ACC112 (cell line): Measurements from ENCODE around the gene ARSB.

Source experiments
- H2AFZ ChIP-seq: fragments of 200-600 bp; sonication (generic); one replicate; pipeline ENCODE4 v1.6.0; 2017; ENCODE audit warnings: antibody characterized with exemption, low read length; ENCODE audit not compliant: unreplicated experiment
- H3K27ac ChIP-seq: fragments of 200-600 bp; sonication (generic); 2 replicates; pipeline ENCODE4 v1.5.1; 2014; ENCODE audit warnings: low read depth, mild to moderate bottlenecking, antibody characterized with exemption, low read length, moderate library complexity
- H3K27me3 ChIP-seq: fragments of 200-600 bp; sonication (generic); 2 replicates; pipeline ENCODE4 v1.6.1; 2014; ENCODE audit warnings: mild to moderate bottlenecking, antibody characterized with exemption, low read length, moderate library complexity, mixed read lengths; ENCODE audit not compliant: insufficient read depth
- H3K36me3 ChIP-seq: fragments of 200-600 bp; sonication (generic); 2 replicates; pipeline ENCODE4 v1.6.1; 2016; ENCODE audit warnings: mild to moderate bottlenecking, antibody characterized with exemption, low read length, moderate library complexity, mixed read lengths; ENCODE audit not compliant: insufficient read depth
- H3K4me1 ChIP-seq: fragments of 200-600 bp; sonication (generic); one replicate; pipeline ENCODE4 v1.6.1; 2016; ENCODE audit warnings: low read length, mixed read lengths; ENCODE audit not compliant: insufficient read depth, unreplicated experiment, control insufficient read depth
- H3K4me3 ChIP-seq: fragments of 200-600 bp; sonication (generic); 2 replicates; pipeline ENCODE4 v1.5.1; 2014; ENCODE audit warnings: mild to moderate bottlenecking, low read depth, low read length
- H3K79me2 ChIP-seq: fragments of 200-600 bp; sonication (generic); one replicate; pipeline ENCODE4 v1.6.0; 2016; ENCODE audit warnings: low read length; ENCODE audit not compliant: control insufficient read depth, unreplicated experiment, insufficient read depth

ARSB gene

DNA sequence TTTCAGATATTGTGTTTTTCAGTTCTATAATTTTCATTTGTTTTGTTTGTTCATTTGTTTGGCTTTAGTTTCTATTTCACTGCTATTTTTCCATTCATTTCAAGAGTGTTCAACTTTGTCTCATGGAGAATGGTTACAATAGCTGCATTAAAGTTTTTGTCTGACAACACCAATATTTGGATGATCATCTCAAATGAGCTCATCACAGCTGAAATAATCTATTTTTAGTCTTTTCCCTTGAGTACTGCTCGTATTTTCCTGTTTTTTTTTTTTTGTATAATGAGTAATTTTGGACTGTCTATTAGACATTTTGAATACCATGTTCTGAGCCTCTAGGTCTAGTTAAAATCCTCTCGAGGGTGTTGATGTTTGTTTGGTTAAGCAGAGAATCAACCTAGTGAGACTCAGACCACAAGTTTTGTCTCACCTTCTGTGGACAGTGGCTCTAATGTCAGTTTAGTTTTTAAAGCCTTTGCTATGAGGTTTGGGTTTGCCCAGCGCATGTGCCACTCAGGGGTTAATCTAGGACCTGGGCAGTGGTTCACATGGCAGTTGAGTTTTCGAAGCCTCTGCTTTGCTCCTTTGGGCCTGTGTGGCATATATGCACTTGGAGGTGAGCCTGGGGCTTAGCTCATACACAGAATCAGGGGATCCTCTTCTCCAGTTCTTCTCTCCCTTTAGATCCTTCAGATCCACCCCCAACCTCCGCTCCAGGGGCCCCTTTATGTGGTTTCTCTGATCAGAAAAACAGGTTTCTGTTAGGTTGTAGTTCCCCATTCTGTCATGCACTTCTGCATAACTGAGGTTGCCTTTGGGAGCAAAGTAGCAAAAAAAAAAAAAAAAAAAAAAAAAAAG, 79.8 kb downstream of the ARSB start:
- H3K27ac ChIP-seq: no peak overlapping the region
- no peaks in the 10 kb centered on the region for H3K36me3 ChIP-seq
- no peak overlapping the region for H3K4me3 ChIP-seq
- no peak overlapping the region for H2AFZ ChIP-seq
- no peaks in the 10 kb centered on the region for H3K79me2 ChIP-seq
- H3K4me1 ChIP-seq: peaks cover 26% of the 10 kb centered on the region
- H3K27me3 ChIP-seq: no peaks in the 10 kb centered on the region

DNA sequence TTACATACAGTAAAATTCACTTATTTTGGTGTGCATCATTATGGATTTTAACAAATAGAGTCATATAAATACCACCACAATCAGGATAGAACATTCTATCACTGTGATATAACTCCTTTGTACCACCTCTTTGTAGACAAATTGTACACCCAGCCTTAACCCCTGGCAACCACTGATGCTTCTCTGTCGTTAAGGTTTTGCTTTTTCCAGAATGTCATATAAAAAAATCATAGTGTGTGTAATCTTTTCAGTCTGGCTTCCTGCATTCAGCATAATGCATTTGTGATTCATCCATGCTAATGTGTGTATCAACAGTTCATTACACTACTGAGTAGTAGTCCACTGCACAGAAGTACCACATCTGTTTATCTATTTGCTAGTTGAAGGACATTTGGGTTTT, 81.2 kb downstream of the ARSB start:
- Histone ChIP-seq H3K4me1 (peaks cover 24% of the 10 kb centered on the region), H2AFZ (no peak overlapping the region), H3K79me2 (no peaks in the 10 kb centered on the region), H3K36me3 (no peaks in the 10 kb centered on the region), H3K27ac (no peak overlapping the region), H3K27me3 (no peaks in the 10 kb centered on the region), H3K4me3 (no peak overlapping the region)

DNA sequence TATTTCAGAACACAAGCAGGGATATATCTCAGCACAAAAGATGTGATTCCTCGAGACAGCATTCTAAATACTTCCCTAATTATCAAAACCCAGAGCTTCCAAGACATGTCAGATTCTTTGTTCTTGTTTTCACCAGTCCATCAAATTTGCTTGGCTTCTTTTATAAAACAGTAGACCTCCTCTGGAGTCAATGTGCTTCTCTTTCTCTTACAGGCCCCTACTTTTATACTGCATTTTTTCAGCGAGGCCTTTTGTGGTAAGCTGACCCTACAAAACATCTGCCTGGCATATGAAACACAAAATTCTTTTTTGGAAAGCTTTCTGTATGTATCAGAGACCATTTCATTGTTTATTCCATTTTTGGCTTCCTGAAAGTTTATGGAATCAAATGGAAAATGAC, 81.8 kb downstream of the ARSB start:
- Histone ChIP-seq H2AFZ (no peak overlapping the region), H3K36me3 (no peaks in the 10 kb centered on the region), H3K79me2 (no peaks in the 10 kb centered on the region), H3K4me3 (no peak overlapping the region), H3K27me3 (no peaks in the 10 kb centered on the region), H3K4me1 (peaks cover 19% of the 10 kb centered on the region), H3K27ac (no peak overlapping the region)

DNA sequence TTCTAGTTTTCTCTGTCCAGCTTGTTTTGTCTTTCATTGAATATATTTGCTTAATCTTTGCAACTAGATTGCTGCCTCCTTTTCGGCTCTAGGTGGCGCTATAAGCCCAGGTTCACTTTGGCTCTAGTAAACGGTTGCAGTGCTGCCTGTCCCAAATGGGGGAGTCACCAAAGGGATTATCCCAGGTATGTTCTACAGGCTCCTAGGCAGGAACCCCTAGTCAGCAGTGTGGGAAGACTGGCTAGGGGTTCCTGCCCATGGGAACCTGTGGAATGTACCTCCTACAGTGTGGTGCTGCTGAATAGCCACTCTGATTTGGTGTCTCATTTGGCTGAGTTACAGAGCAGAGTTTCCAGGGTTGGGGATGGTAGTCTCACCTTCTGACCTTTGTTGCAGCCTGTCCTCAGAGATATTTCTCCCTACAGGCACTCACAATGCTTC, 85.2 kb downstream of the ARSB start:
- H3K27me3 ChIP-seq: no peaks in the 10 kb centered on the region
- no peak overlapping the region for H2AFZ ChIP-seq
- peaks cover 10% of the 10 kb centered on the region for H3K4me1 ChIP-seq
- no peak overlapping the region for H3K4me3 ChIP-seq
- H3K79me2 ChIP-seq: no peaks in the 10 kb centered on the region
- H3K36me3 ChIP-seq: no peaks in the 10 kb centered on the region
- no peak overlapping the region for H3K27ac ChIP-seq

DNA sequence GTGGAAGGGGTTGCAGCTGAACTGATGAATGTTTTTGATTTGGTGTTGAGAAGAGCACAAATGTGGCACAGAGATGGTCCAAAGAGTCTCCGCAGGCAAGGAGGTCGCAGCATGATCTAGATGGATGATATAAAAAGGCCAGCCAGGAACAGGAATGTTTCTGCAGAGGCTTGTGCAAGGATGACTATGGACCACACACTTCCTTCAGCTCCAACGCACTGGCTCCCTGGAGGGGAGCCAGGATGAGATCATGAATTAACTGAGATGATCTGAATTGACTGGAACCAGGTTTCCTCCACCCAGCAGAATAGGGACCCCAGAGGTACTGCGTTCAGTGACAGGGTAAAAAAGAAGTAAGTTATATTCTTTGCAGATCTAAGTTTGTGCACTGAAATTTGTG, 89.0 kb downstream of the ARSB start:
- Histone ChIP-seq H2AFZ (no peak overlapping the region), H3K27ac (no peak overlapping the region), H3K4me1 (peaks cover 10% of the 10 kb centered on the region), H3K79me2 (no peaks in the 10 kb centered on the region), H3K4me3 (no peak overlapping the region), H3K27me3 (no peaks in the 10 kb centered on the region), H3K36me3 (no peaks in the 10 kb centered on the region)

DNA sequence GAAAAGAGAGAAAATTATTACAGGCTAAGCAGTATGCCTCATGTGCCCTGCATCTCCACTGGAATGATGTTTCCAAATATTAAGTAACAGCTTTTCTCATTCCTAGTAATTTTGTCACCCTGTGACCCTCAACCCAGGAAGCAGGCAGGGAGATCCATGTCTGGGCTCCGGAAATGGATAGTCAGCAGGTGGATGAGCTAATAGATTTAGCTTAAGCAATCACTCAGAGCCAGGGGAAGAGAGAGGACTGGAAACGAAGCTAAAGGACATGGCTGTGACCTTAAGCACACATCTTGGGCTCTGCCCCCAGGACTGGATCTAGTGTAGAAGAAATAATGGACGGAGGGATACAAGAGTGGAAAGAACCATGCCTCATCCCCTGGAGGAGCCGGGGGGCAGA, 89.5 kb downstream of the ARSB start:
- H3K27me3 ChIP-seq: no peaks in the 10 kb centered on the region
- no peak overlapping the region for H2AFZ ChIP-seq
- H3K36me3 ChIP-seq: no peaks in the 10 kb centered on the region
- H3K27ac ChIP-seq: no peak overlapping the region
- no peak overlapping the region for H3K4me3 ChIP-seq
- H3K4me1 ChIP-seq: peaks cover 10% of the 10 kb centered on the region
- no peaks in the 10 kb centered on the region for H3K79me2 ChIP-seq

DNA sequence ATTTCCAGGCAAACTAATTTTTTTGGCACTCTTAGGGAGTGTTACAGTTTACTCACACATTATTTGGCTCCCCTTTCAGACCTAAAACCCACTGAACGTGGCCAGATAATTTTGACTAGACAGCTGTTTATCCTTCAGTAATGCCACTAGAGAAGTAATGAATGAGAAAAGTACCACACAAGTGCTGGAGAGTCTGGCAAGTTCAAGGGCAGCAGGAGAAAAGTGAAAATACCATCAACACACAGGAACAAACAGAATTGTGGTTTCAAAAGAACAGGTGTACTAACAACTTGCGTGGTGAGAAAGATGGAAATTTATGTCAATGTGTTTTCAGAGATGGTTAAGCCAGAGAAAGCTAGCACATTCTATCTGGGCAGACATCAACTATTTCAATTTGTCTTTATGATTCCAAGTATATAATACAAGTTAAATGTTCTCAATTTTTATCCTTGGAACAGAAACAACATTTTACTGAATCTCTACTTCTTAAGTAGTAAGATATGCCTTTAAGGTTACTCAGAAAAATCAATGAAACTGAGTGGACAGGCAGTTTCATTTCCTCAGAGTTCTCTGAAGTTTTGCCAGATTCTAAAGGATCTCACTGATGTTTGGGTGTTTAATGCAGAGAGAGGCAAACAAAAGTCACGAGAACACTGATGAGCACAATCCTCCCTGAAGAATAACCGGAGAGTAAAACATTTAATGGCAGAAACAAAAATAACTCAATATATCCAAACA, 91.0 kb downstream of the ARSB start:
- Histone ChIP-seq H3K36me3 (no peaks in the 10 kb centered on the region), H3K79me2 (no peaks in the 10 kb centered on the region), H3K27ac (no peak overlapping the region), H3K27me3 (no peaks in the 10 kb centered on the region), H3K4me1 (peaks cover 19% of the 10 kb centered on the region), H2AFZ (no peak overlapping the region), H3K4me3 (no peak overlapping the region)

DNA sequence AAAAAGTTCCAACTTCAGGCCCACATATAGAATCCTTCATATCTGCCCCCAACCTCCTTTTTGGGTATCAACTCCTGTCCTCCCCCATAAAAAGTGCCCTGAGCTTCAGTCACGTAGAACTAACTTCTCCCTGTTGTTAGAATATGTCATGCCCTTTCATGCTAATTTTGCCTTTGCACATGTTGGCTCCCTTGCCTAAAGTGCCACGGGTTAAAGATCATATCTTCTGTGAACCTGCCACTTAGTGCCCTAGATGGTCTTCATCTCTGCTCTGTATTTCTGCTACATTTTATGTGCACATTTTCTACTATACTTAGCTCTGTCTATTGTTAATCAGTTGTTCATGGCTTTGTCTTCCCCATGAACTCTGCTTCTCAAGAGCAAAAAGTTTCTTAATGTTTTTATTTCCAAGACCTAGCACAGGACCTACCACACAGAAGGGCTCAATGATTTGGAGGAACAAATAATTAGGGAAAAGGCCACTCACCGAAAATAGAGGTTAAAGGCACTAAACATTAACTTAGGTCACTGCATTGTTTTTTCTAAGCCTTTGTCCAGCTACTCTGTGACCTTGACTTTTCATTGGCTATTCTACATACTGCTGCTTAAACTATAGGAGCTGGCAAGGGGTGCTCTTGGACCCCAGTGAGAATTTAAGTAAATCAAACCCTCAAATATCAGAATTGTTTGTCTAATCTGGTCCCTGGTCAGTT, 94.3 kb downstream of the ARSB start:
- H3K4me1 ChIP-seq: peaks cover 18% of the 10 kb centered on the region
- H3K27ac ChIP-seq: no peak overlapping the region
- no peaks in the 10 kb centered on the region for H3K27me3 ChIP-seq
- H3K79me2 ChIP-seq: no peaks in the 10 kb centered on the region
- H2AFZ ChIP-seq: no peak overlapping the region
- no peak overlapping the region for H3K4me3 ChIP-seq
- H3K36me3 ChIP-seq: no peaks in the 10 kb centered on the region

DNA sequence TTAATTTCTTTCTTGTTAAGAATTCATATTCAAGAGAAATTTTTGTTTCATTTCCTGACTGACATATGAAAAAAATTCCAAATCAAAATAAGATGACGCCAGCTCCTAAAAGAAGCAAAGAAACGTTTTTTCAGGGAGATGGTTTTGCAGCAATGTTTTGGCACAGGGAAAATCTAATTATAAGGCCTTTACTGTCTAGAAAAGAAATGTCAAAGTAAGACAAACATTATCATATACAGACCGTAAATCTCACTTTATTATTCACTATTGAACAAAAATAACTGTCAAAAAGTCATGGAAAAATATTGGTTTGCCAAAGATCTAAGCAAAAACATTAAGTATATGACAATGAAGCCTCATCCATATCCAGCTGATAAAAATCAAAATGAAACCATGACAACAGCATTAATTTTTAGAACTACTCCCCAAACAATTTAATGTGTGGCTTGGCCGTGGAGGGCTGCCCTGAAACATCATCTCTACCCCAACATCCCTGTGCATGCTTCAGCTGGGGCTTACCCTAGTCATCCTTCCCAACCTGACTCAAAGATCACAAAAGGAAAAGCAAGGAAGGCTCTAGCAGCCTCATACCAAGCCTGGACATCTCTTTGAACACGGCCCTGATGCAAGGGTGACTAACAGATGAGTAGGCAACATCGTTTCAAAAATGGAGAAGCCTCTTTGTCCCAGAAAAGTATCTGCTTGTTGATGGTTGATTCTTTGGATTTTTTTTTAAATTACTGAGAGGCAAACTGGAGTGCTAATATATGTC, 95.6 kb downstream of the ARSB start:
- Histone ChIP-seq H2AFZ (no peak overlapping the region), H3K4me1 (peaks cover 15% of the 10 kb centered on the region), H3K79me2 (no peaks in the 10 kb centered on the region), H3K36me3 (no peaks in the 10 kb centered on the region), H3K27ac (peak overlapping the region; percentile 43; the same call in 1 of the 2 replicates), H3K27me3 (no peaks in the 10 kb centered on the region), H3K4me3 (peak overlapping the region; percentile 20; the same call in 1 of the 2 replicates)
